ENCODE results near the gene ERC2. TPM values are rescaled to one million over a fixed set of nuclear protein-coding genes. Genes with fewer than 3 reads are reported as not detected.

ERC2 gene
- total RNA-seq, 2 experiments from 2014 or later: not detected

DNA sequence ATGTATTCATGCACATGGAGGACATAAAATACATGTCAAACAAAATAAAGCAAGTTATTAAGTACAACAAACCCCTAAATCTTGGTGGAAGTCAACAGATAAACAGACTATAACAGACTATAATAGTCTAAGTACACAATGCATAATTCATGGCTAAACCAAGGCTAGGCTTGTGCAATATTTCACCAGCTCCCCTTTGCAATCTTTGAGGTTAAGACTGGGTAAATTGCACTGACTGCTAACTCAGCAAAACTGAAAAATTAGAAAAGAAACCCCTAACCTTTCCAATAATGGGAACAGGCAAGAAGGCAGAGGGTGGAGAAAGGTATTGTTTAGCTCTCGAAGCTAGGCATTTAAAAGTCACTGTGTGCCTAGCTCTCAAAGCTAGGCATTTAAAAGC lies 676.3 kb downstream of the ERC2 start:
- Histone ChIP-seq H3K79me2 (ENCODE audit: insufficient read depth, low read depth, low read length) (no peaks in the 10 kb centered on the region), H4K20me1 (ENCODE audit: insufficient read depth, low read length) (no peaks in the 10 kb centered on the region), H3K36me3 (ENCODE audit: insufficient read depth, low read length) (no peaks in the 10 kb centered on the region), H3K9me3 (ENCODE audit: low read length) (no peaks in the 10 kb centered on the region), H3K4me2 (ENCODE audit: low read length) (no peak overlapping the region), H3K27ac (ENCODE audit: low read depth, low read length, poor library complexity, severe bottlenecking) (no peak overlapping the region), H3K4me1 (ENCODE audit: insufficient read depth, low read length, poor library complexity, severe bottlenecking) (peaks cover 3% of the 10 kb centered on the region), H3K4me3 (ENCODE audit: low read depth, low read length, poor library complexity, severe bottlenecking) (no peak overlapping the region), H2AFZ (ENCODE audit: low read length) (no peak overlapping the region), H3K9me2 (ENCODE audit: insufficient read depth, low read length) (no peaks in the 10 kb centered on the region)
- intact Hi-C loops (cut with micrococcal nuclease; ENCODE audit: unreplicated experiment): no loop called here
- ChIA-PET CTCF (ENCODE audit: unreplicated experiment) (no interaction called here), POLR2A (no interaction called here)
- TF ChIP-seq, protein P1, sequence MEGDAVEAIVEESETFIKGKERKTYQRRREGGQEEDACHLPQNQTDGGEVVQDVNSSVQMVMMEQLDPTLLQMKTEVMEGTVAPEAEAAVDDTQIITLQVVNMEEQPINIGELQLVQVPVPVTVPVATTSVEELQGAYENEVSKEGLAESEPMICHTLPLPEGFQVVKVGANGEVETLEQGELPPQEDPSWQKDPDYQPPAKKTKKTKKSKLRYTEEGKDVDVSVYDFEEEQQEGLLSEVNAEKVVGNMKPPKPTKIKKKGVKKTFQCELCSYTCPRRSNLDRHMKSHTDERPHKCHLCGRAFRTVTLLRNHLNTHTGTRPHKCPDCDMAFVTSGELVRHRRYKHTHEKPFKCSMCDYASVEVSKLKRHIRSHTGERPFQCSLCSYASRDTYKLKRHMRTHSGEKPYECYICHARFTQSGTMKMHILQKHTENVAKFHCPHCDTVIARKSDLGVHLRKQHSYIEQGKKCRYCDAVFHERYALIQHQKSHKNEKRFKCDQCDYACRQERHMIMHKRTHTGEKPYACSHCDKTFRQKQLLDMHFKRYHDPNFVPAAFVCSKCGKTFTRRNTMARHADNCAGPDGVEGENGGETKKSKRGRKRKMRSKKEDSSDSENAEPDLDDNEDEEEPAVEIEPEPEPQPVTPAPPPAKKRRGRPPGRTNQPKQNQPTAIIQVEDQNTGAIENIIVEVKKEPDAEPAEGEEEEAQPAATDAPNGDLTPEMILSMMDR (conservative IDR thresholded peaks at IDR 0.05; ENCODE audit: low read length): no peak
- TF ChIP-seq EZH2phosphoT487 (IDR thresholded peaks at IDR 0.05; ENCODE audit: borderline replicate concordance, low read depth, low read length): no peak
- no TSS peak for BruUV-seq (replicated peaks)
- DNase-seq (ENCODE audit: low spot score): no peak

DNA sequence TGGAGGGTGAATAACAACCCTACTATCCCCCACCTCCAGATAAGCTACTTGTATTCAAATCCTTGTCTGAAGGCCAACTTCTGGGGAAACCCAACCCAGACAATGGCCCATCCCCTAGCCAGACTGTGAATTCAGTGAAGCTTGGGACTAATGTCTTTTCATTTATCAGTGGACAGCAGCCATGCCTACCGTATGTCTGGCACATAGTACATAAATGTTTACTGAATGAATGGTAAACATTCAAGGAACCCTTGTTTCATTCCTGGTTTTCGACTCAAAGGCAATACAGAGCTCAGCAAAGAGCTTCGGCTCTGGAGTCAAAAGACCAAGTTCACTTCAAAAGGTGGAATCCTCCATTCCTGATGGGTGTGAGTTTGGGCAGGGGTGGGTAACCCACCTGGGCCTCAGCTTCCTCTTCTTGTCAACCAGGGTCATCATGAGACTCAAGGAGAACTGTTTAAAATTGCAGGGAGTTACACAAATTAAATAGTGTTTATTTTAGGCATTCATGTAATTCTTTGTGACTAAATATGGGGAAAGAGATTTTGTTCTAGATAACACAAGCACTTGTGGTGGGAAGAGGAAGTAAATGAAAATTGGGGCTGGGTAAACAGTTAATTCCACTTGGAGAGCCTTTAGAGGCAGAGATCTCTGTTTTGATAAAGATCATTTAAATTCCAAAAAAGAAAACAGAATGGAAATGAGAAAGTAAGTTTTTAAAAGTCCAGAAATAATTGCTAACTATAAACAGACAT lies 677.5 kb downstream of the ERC2 start:
- intact Hi-C loops (cut with micrococcal nuclease; ENCODE audit: unreplicated experiment): no loop called here
- Histone ChIP-seq H2AFZ (ENCODE audit: low read length) (no peak overlapping the region), H3K9me3 (ENCODE audit: low read length) (no peaks in the 10 kb centered on the region), H3K27ac (ENCODE audit: low read depth, low read length, poor library complexity, severe bottlenecking) (no peak overlapping the region), H3K4me1 (ENCODE audit: insufficient read depth, low read length, poor library complexity, severe bottlenecking) (peaks cover 3% of the 10 kb centered on the region), H3K9me2 (ENCODE audit: insufficient read depth, low read length) (no peaks in the 10 kb centered on the region), H3K4me2 (ENCODE audit: low read length) (no peak overlapping the region), H4K20me1 (ENCODE audit: insufficient read depth, low read length) (no peaks in the 10 kb centered on the region), H3K79me2 (ENCODE audit: insufficient read depth, low read depth, low read length) (no peaks in the 10 kb centered on the region), H3K4me3 (ENCODE audit: low read depth, low read length, poor library complexity, severe bottlenecking) (no peak overlapping the region), H3K36me3 (ENCODE audit: insufficient read depth, low read length) (no peaks in the 10 kb centered on the region)
- CTCF ChIA-PET (ENCODE audit: unreplicated experiment): no interaction called here
- TF ChIP-seq, protein P1 (conservative IDR thresholded peaks at IDR 0.05; ENCODE audit: low read length): no peak
- no peak for TF ChIP-seq EZH2phosphoT487 (IDR thresholded peaks at IDR 0.05; ENCODE audit: borderline replicate concordance, low read depth, low read length)
- DNase-seq (ENCODE audit: low spot score): no peak
- BruUV-seq (replicated peaks): no TSS peak
- POLR2A ChIA-PET: interaction anchor here (0.9 kb wide), 1 partner anchor 34 kb away, joined by 3 read pairs; no protein-coding TSS in a partner anchor

DNA sequence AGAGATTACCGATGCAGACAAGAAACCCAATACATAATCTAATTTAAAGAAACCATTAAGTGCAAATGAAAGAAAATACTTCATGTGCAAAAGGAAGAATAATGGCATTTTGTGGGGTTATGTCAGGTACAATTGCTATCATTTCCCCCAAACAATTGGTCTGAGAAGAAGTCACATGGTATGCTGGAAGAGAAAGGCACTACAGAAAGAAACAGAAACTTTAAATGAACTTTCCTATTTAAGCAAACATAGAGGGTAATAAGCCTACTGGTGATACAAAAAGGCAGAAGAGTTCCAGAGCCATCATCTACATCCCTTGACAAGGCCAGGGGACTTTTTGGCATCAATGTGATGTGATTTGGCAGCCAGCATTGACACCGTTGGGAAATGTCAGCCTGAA lies 678.8 kb downstream of the ERC2 start:
- no TSS peak for BruUV-seq (replicated peaks)
- no peaks in the 10 kb centered on the region for H3K9me2 ChIP-seq (ENCODE audit: insufficient read depth, low read length)
- no peaks in the 10 kb centered on the region for H4K20me1 ChIP-seq (ENCODE audit: insufficient read depth, low read length)
- H2AFZ ChIP-seq (ENCODE audit: low read length): no peak overlapping the region
- H3K36me3 ChIP-seq (ENCODE audit: insufficient read depth, low read length): no peaks in the 10 kb centered on the region
- no peaks in the 10 kb centered on the region for H3K79me2 ChIP-seq (ENCODE audit: insufficient read depth, low read depth, low read length)
- CTCF ChIA-PET (ENCODE audit: unreplicated experiment): no interaction called here
- TF ChIP-seq, protein P1 (conservative IDR thresholded peaks at IDR 0.05; ENCODE audit: low read length): no peak
- TF ChIP-seq EZH2phosphoT487 (IDR thresholded peaks at IDR 0.05; ENCODE audit: borderline replicate concordance, low read depth, low read length): no peak
- no peak overlapping the region for H3K4me2 ChIP-seq (ENCODE audit: low read length)
- no peaks in the 10 kb centered on the region for H3K9me3 ChIP-seq (ENCODE audit: low read length)
- no peak overlapping the region for H3K27ac ChIP-seq (ENCODE audit: low read depth, low read length, poor library complexity, severe bottlenecking)
- no peak for DNase-seq (ENCODE audit: low spot score)
- H3K4me3 ChIP-seq (ENCODE audit: low read depth, low read length, poor library complexity, severe bottlenecking): no peak overlapping the region
- intact Hi-C loops (cut with micrococcal nuclease; ENCODE audit: unreplicated experiment): no loop called here
- H3K4me1 ChIP-seq (ENCODE audit: insufficient read depth, low read length, poor library complexity, severe bottlenecking): peaks cover 3% of the 10 kb centered on the region
- POLR2A ChIA-PET: no interaction called here

Measured in OCI-LY7 (cell line).